Prostate gland (tissue), 2 donors: ENCODE measurements around the gene FCHO2. TPM values are rescaled to one million over a fixed set of nuclear protein-coding genes. Genes with fewer than 3 reads are reported as not detected.
A peak's percentile ranks its signal among the peaks of the same experiment; 100 is the strongest.

Experiments
- DNase-seq: peaks from one replicate; pipeline ENCODE4 v3.0.0-alpha.2; 2019; ENCODE audit warnings: low spot score
- H3K27ac ChIP-seq, 2 donors: fragments of 200-600 bp; sonication (generic); 2 replicates each; pipeline ENCODE4 v1.5.1; 2017 to 2019
- H3K27me3 ChIP-seq: fragments of 200-600 bp; sonication (generic); replicated peaks from 2 replicates; pipeline ENCODE4 v1.5.1; 2019; ENCODE audit not compliant: insufficient read depth
- H3K36me3 ChIP-seq, 2 donors: fragments of 200-600 bp; sonication (generic); 1 replicate in 1 of 2; 2 replicates in 1 of 2; pipeline versions ENCODE4 v1.5.1 to v1.8.1; 2017 to 2019
- H3K4me1 ChIP-seq: fragments of 200-600 bp; sonication (generic); replicated peaks from 2 replicates; pipeline ENCODE4 v1.5.1; 2019
- H3K4me3 ChIP-seq, 2 donors: fragments of 200-600 bp; sonication (generic); 2 replicates each; pipeline ENCODE4 v1.5.1; 2017 to 2019
- H3K9me3 ChIP-seq: fragments of 200-600 bp; sonication (generic); 2 replicates; pipeline ENCODE4 v1.5.1; 2017
- CTCF ChIP-seq, 4 experiments: fragments of 200-600 bp in 2 of 4; fragments of 450-650 bp in 2 of 4; sonication (generic) in 2 of 4; IDR thresholded peaks; 1 replicate in 3 of 4; 2 replicates in 1 of 4; pipeline ENCODE4 v1.5.1; 2016 to 2019; ENCODE audit warnings: antibody characterized with exemption in 4 of 4, mild to moderate bottlenecking in 2 of 4, moderate library complexity in 2 of 4
- POLR2A ChIP-seq: fragments of 450-650 bp; IDR thresholded peaks from one replicate; pipeline ENCODE4 v1.6.1; 2016; ENCODE audit warnings: antibody characterized with exemption, mild to moderate bottlenecking
- POLR2AphosphoS5 ChIP-seq: sonication (generic); formaldehyde crosslinking; IDR thresholded peaks from one replicate; pipeline ENCODE4 v1.6.1; 2017; ENCODE audit warnings: antibody characterized with exemption
- WGBS: methylation state at CpG from one replicate; pipeline ENCODE4 v1.1.5; 2018; 5-methylcytosine and 5-hydroxymethylcytosine counted together
- intact Hi-C: fragments of 100-400 bp; cut with DNase I; formaldehyde crosslinking; loops from one replicate; pipeline ENCODE4 v1.14.2; 2022
- total RNA-seq, 2 donors: library from RNA; depleted of rRNA; stranded (reverse); fragments of >200 nt; gene quantifications; one replicate each; pipeline ENCODE4 v1.1.0, GENCODE V29; 2016

Gene FCHO2
- total RNA-seq, 2 donors from 2014 or later = 18.8 to 24.6 TPM

DNA sequence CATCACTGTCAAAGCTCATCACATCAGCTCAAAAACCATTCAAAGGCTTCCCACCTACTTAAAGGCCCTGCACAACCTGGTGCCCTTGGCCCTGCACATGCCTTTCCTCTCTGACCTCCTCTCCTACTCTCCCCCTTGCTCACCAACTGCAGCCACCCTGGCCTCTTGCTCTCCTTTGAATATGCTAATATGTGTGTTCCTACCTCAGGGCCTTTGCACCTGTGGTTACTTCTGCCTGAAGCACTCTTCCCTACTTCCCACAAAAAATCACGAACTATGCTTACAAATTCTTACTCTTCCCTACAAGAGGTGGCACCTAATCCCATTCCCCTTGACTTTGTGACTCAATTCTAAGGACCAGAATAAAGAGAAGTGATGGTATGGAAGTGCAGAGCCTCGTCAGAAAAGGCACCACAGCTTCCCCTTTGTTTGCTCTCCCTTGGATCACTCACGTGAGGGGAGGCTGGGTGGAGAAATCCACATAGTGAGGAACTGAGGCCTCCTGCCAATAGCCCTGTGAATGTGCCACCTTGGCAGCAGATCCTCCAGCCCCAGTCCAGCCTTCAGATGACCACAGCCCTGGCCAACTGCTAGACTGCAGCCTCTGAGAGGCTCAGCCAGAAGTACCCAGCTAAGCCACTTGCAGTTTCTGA, 161.4 kb downstream of the FCHO2 start:
- H3K9me3 ChIP-seq = no peaks in the 10 kb centered on the region
- intact Hi-C loops = no loop called here
- H3K36me3 ChIP-seq = no peaks in the 10 kb centered on the region
- H3K27me3 ChIP-seq = no peaks in the 10 kb centered on the region
- no peak for TF ChIP-seq POLR2A
- 70% methylated on average over 3 of the region's 3 CpGs for WGBS
- H3K4me1 ChIP-seq = no peaks in the 10 kb centered on the region
- DNase-seq = no peak
- no peak overlapping the region for H3K4me3 ChIP-seq
- H3K27ac ChIP-seq = no peak overlapping the region

- 93% methylated on average over 5 of the region's 5 CpGs for WGBS
- TF ChIP-seq CTCF (IDR thresholded peaks at IDR 0.05) = no peak
- TF ChIP-seq POLR2A = no peak
- no peaks in the 10 kb centered on the region for H3K27me3 ChIP-seq
- H3K27ac ChIP-seq = no peak overlapping the region
- H3K36me3 ChIP-seq = no peaks in the 10 kb centered on the region
- no peaks in the 10 kb centered on the region for H3K9me3 ChIP-seq
- no peak overlapping the region for H3K4me3 ChIP-seq
- DNase-seq = no peak
- intact Hi-C loops = no loop called here
- H3K4me1 ChIP-seq = no peaks in the 10 kb centered on the region
Measured at GRCh38 chr5:73118391-73118973, 162.6 kb downstream of the FCHO2 start.

GRCh38 chr5:73119451-73120157, 163.8 kb downstream of the FCHO2 start:
- Histone ChIP-seq H3K27me3 (no peaks in the 10 kb centered on the region), H3K36me3 (no peaks in the 10 kb centered on the region), H3K4me3 (peak overlapping the region in 1 of 2 donors; percentile 33), H3K4me1 (no peaks in the 10 kb centered on the region), H3K27ac (no peak overlapping the region), H3K9me3 (no peaks in the 10 kb centered on the region)
- intact Hi-C loops = no loop called here
- no peak for TF ChIP-seq CTCF (IDR thresholded peaks at IDR 0.05)
- TF ChIP-seq POLR2AphosphoS5 = no peak
- TF ChIP-seq POLR2A = no peak
- 69% methylated on average over 28 of the region's 40 CpGs for WGBS
- DNase-seq = no peak

- no peak for DNase-seq
Measured at GRCh38 chr5:73120222-73121118, 164.6 kb downstream of the FCHO2 start, which contains the start of gene TMEM171. TSS of gene TMEM171 (plus strand) at chr5:73120575. CDS start at chr5:73123374, 2,799 bp downstream.

More at GRCh38 chr5:73120222-73121118, 164.6 kb downstream of the FCHO2 start, which contains the start of gene TMEM171:
- H3K9me3 ChIP-seq = no peaks in the 10 kb centered on the region
- TF ChIP-seq POLR2AphosphoS5 = no peak
- TF ChIP-seq POLR2A = no peak
- TF ChIP-seq CTCF (IDR thresholded peaks at IDR 0.05) = no peak
- WGBS = 2% methylated on average over 90 of the region's 94 CpGs
- peak within 1 kb of the TSS; percentile 20 to 33 for H3K4me3 ChIP-seq
- no peaks in the 10 kb centered on the region for H3K27me3 ChIP-seq
- no peaks in the 10 kb centered on the region for H3K36me3 ChIP-seq
- H3K27ac ChIP-seq = no peak within 1 kb of the TSS
- intact Hi-C loops = no loop called here
- no peaks in the 10 kb centered on the region for H3K4me1 ChIP-seq
